HG03432 (cell line): Measurements from ENCODE around the gene CCR8.
A peak's percentile ranks its signal among the peaks of the same experiment; 100 is the strongest.

Experiments
- ATAC-seq: cut with Tn5 transposase; IDR thresholded peaks from one replicate; pipeline ENCODE4 v1.9.1; 2021; ENCODE audit warnings: mild to moderate bottlenecking, moderate library complexity; ENCODE audit not compliant: unreplicated experiment

Gene CCR8

GRCh38 chr3:39329493-39329892 lies at the start of gene CCR8:
Gene CCR8, plus strand, starts transcription at chr3:39329709. Its CDS starts 2,623 bp downstream, at chr3:39332332.
- ATAC-seq, result no peak

- no peak for ATAC-seq
Measured at GRCh38 chr3:39279745-39280517, 49.6 kb upstream of the CCR8 start, which contains the start of gene CX3CR1. Gene CX3CR1, minus strand, starts transcription at chr3:39280036. Its CDS starts 13,527 bp downstream, at chr3:39266509.

- no peak for ATAC-seq
Measured at GRCh38 chr3:39280571-39280970, 48.9 kb upstream of the CCR8 start.

- no peak for ATAC-seq
Measured at GRCh38 chr3:39281533-39281932, 48.0 kb upstream of the CCR8 start.

GRCh38 chr3:39282057-39282456 lies 47.5 kb upstream of the CCR8 start:
- ATAC-seq, result no peak

- no peak for ATAC-seq
Measured at GRCh38 chr3:39284457-39284881, 45.0 kb upstream of the CCR8 start.

GRCh38 chr3:39285332-39285731 lies 44.2 kb upstream of the CCR8 start:
- ATAC-seq, result no peak

GRCh38 chr3:39286771-39287170 lies 42.7 kb upstream of the CCR8 start:
- no peak for ATAC-seq

- no peak for ATAC-seq
Measured at GRCh38 chr3:39287216-39288164, 42.0 kb upstream of the CCR8 start.

GRCh38 chr3:39288300-39288808 lies 41.2 kb upstream of the CCR8 start:
- ATAC-seq, result peak; percentile 98

- no peak for ATAC-seq
Measured at GRCh38 chr3:39289107-39289506, 40.4 kb upstream of the CCR8 start.

- ATAC-seq, result no peak
Measured at GRCh38 chr3:39290255-39290654, 39.3 kb upstream of the CCR8 start.

GRCh38 chr3:39291903-39292329 lies 37.6 kb upstream of the CCR8 start:
- no peak for ATAC-seq

GRCh38 chr3:39292961-39293360 lies 36.5 kb upstream of the CCR8 start:
- ATAC-seq, result no peak

GRCh38 chr3:39294446-39295183 lies 34.9 kb upstream of the CCR8 start:
- ATAC-seq, result no peak

GRCh38 chr3:39295184-39295775 lies 34.2 kb upstream of the CCR8 start:
- peak; percentile 90 for ATAC-seq

- no peak for ATAC-seq
Measured at GRCh38 chr3:39296197-39297077, 33.1 kb upstream of the CCR8 start.

- no peak for ATAC-seq
Measured at GRCh38 chr3:39299279-39299678, 30.2 kb upstream of the CCR8 start.

GRCh38 chr3:39302178-39302577 lies 27.3 kb upstream of the CCR8 start:
- ATAC-seq, result no peak
